T-helper 2 cell treated with Interferon-gamma antibody and Interleukin-4, amounts not matched to agents 100 ng/mL and 5 ng/mL, for 36 hours (primary cell): ENCODE data around the gene SVOPL. TPM values are rescaled to one million over a fixed set of nuclear protein-coding genes. Genes with fewer than 3 reads are reported as not detected.

Experiments used
- intact Hi-C: fragments of 100-400 bp; cut with micrococcal nuclease; formaldehyde crosslinking; loops from one replicate; pipeline ENCODE4 v1.15.1; 2023
- total RNA-seq: library from RNA; stranded (reverse); gene quantifications from 2 replicates; pipeline ENCODE4 v1.2.3, GENCODE V29; 2022

The SVOPL gene
- total RNA-seq, 1 donor from 2014 or later: 1.0 TPM

DNA sequence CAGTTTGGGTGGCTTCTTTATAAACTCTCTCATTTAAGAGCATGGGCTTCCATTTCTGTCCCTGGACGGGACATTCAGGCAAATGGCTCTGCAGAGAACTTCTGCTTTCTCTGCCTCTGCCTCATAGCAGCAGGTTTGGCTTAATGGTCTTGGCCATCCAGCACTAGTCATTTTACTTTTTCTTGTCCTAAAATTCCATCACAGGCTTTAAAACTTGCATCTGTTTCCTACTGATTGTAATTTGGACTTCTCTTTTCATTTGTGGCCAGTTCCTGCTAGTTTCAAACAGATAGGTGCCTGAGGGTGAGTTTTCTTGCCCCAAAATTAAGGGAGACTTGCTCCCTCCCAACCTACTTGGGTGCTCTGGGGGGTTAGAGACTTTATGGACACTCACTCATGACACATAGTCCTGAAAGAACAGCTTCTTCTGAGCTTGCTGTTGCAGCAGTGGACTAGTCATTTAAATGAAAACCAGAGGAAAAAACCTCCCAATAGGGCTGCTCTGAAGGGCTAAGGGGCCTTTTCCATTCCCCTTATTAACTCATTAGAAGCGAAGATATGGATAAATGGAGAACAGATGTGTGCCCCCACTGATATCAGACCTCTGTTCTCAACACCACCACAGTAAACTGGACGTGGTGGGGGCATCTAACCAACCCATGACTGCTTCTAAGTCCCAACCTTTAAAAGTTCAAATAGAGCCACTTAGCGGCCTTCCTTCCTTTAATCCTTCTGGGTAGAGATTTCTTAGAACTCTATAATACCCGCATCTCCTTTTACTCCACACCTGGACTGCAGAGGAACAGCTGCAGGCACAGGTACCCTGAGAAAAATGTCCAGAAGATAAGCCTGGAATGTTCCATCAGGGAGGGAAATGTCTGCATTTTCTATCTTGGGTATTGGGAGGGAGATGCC is 38.8 kb downstream of the SVOPL start:
- intact Hi-C loops: no loop called here

DNA sequence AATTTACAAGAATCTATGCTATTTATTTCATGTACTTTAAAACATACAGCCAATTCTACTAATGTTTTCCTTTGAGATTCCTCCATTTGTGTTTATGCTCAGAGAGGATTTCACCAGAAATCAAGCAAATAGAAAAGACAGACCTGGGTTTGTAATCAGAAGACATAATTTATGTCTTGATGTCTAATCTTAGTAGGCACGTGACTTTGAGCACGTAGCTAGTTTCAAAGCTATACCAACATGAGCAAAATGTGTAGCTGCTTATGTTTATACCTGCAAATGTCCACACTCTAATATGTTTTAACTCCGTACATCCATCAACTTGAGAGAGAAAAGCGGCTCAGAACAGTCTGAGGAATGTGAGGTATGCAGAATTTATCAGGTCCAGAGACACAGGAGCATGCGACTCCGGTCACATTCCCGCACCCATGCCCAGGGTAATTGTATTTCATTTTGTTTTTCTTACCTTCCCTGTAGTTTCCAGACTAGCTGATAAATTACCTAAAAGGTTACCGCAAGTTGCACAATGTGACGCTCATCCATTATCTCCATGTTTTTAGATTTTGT is 40.0 kb downstream of the SVOPL start:
- intact Hi-C loops: no loop called here

DNA sequence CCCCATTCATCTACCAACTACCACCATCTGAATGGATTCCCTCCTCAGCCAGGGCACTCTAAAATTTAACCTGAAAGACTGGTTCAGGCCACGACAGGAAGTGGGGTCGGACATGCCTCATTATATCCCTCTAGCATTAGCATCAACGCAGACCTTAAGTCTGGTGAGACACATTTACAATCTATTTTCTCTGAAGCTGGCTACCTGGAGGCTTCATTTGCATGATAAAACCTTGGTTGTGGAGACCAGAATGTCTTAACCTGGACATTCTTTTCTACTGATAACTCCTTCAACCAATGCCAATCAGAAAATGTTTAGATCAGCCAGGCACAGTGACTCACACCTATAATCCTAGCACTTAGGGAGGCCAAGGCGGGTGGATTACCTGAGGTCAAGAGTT is 42.3 kb downstream of the SVOPL start:
- intact Hi-C loops: no loop called here

DNA sequence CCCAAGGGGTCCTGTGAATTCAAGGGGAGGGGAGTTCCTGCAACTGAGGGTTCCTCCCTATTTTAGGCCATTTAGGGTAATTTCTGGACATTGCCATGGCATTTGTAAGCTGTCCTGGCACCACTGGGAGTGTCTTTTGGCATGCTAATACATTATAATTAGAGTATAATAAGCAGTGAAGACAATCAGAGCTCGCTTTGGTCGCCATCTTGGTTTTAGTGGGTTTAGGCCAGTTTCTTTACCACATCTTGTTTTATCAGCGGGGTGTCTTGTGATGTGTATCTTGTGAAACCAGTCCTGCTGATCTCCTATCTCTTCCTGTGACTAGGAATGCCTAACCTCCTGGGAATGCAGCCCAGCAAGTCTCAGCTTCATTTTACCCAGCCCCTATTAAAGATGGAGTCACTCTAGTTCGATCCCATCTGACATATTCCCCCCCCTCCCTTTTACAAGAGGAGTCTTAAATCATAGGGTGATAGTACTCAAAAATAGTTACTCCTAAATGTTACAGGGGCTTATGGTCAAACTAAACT is 43.2 kb downstream of the SVOPL start:
- intact Hi-C loops: no loop called here

DNA sequence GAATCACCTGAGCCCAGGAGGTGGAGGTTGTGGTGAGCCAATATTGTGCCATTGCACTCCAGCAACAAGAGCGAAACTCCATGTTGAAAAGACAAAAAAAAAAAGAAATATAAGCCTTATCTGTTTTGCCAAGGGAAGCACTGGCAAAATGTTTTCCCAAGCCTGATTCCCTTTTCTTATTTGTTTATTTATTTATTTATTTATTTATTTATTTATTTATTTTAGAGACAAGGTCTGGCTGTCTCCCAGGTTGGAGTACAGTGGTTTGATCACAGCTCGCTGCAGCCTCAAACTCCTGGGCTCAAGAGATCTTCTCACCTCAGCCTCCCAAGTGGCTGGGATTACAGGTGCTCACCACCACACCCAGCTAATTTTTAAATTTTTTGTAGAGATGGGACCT is 44.2 kb downstream of the SVOPL start:
- intact Hi-C loops: no loop called here

DNA sequence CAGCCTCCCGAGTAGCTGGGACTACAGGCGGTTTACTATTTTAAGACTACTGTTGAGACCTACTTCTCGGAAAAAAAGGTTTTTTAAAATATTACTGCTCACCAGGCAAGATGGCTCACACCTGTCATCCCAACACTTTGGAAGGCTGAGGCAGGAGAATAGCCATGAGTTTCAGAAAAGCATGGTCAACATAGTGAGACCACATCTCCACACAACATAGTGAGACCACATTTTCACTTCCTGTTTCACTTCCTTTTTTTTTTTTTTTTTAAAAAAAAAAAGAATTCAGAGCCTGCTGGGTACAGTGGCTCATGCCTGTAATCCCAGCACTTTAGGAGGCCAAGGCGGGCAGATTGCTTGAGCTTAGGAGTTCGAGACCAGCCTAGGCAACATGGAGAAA is 46.5 kb downstream of the SVOPL start:
- intact Hi-C loops: no loop called here

GRCh38 chr7:138649506-138649905 is 51.7 kb downstream of the SVOPL start:
- intact Hi-C loops: no loop called here

- intact Hi-C loops: no loop called here
Observed at GRCh38 chr7:138645284-138645683, 55.9 kb downstream of the SVOPL start.

- intact Hi-C loops: no loop called here
Observed at GRCh38 chr7:138632826-138633602, 68.1 kb downstream of the SVOPL start.

DNA sequence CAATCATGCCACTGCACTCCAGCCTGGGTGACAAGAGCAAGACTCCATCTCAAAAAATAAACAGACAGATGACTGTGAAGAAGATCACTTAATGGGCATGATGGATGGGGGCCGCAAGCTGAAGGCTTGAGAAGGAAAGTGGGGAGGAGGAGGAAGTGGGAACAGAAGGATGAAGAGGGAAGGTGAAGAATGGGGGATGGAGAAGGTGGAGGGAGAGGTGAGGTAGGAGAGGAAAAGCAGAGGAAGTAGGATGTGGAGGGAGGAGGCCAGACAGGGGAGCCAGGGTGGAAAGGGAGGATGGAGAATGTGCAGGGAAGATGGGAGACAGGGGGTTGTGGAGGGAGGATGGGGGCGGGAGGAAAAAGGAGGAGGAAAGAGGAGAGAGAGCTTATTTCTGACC is 68.8 kb downstream of the SVOPL start:
- intact Hi-C loops: no loop called here

DNA sequence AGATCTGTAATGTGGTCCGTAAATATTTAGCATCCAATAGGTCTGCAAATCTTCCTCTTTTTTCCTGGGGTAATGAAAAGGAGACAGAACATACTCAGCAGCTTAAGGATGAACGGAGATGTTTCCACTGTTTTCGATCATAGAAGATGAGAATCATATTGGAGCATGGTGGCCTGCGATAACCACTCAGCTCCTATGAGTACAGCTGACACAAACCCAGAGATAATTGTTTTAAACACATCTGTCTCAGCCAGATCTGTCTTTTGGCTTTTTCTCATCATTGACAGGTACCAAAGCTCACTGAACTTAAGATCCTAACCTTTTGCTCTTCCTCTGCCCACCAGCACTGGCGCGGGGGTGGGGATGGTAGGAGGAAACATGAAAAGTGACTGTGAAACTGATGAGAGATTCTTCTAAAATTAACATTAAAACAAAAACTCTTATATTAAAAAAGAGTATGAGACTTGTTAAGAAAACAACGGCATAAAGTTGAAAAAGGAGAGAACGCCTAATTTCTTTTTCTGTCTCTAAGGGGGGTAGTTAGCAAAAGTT is 71.0 kb downstream of the SVOPL start:
- intact Hi-C loops: no loop called here

DNA sequence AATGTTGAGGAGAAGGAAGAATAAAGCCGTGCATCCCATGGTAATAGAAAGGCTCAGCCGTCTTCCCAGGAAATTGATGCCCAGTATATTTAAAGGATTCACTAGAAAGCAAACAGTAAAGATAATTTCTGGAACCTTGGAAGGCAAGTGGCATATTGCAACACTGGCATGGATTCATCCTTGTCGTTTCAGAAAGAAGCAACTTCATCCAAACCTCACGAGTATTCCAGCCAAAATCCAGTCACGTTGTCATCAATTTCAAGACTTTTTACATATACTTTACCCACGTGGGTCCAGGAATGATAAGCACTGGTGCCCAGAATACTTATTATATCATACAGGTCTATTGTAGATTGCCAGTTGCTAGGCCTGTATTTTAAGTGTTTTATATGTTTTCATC is 73.8 kb downstream of the SVOPL start:
- intact Hi-C loops: loop anchor here (5.0 to 10.0 kb wide), 3 partner anchors 125 to 463 kb away; no protein-coding TSS in a partner anchor

- intact Hi-C loops: loop anchor here (5.0 to 10.0 kb wide), 3 partner anchors 125 to 462 kb away; no protein-coding TSS in a partner anchor
Observed at GRCh38 chr7:138626846-138627245, 74.3 kb downstream of the SVOPL start.

DNA sequence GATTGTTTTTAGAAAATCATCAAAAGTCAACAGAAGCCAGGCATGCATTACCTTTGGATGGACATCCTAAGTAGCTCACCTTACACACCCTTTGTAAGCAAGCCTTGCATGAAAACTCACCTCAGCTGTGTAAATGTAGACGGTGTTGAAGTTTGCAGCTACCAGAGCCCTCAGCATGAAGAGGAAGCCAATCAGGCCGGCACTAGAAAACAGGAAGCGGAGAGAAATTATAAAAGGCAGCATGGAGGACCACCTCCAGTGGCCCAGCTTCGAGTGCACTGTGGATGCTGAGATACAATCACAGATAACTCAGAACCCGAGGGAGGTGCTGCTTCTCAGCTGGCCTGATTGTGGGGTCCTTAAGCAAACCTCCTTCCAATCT is 75.3 kb downstream of the SVOPL start:
- intact Hi-C loops: loop anchor here (2.0 to 10.0 kb wide), 4 partner anchors 126 to 461 kb away; partner anchors contain the start of gene TRIM24

DNA sequence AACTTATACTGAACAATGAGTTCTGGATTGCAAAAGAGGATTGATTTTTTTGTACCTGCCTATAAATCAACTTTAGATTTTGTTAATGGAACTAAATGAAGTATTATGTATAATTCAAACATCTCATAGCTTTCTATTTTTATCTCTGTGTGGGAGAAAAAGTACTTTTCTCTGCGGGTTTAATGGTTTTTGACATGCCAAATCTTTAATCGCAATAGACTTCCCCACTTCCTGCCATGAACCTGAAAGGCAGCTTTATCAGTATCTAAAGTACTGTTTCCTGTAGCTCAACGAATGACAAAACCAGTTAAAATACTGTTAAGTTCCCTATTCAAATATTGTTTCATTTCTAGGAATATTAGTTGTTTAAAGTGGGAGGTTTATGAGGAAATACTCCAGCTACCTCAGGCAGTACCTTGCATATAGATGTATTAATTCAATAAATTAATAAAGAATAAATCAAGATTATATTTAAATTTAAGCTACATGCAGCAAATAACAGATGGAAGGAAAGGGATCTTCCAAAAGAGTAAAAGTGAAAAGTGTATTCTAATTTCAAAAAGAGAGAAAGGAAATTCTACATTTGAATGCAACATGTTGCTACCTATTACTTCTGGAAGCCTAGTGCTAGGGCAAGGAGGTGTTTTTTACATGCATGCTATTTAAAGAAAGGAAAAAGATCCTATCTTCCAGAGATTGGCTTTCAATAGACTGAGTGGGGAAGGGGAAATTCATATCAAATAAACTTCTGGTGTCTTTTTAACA is 75.9 kb downstream of the SVOPL start:
- intact Hi-C loops: loop anchor here (2.0 to 10.0 kb wide), 4 partner anchors 127 to 460 kb away; partner anchors contain the start of gene TRIM24

DNA sequence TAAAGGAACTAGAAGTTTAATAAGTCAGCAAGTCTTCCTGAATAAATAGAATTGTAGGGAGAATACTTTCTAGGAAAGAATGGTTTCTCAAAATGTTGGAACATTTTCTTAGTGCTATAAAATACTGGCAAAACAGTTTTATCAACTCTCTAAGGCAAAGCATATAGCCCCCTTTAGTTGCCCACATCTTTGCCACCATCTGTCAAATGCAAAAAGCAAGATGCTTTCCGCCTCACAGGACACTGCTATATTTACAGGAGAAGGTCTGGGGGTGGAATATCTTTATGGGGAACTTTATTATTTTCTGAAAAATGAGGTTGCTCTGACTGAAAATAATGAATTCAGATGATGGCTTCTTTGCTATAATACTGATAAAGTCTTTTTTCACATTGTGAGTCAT is 78.3 kb downstream of the SVOPL start:
- intact Hi-C loops: loop anchor here (10.0 kb wide), 2 partner anchors 252 to 458 kb away; no protein-coding TSS in a partner anchor

DNA sequence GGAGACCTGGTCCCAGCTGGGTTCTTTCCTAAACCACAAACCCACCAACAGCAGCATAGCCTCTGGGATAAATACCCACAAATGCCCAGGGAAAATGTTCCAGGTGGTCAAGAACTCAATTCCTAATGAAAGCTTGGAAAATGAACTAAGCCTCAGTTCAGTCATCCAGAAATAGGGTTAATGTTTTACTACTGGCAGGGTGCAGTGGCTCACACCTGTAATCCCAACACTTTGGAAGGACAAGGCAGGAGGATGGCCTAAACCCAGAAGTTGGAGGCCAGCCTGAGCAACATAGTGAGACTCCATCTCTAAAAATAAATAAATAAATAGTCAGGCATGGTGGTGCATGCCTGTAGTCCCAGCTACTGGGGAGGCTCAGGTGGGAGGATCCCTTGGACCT is 82.2 kb downstream of the SVOPL start:
- intact Hi-C loops: no loop called here

DNA sequence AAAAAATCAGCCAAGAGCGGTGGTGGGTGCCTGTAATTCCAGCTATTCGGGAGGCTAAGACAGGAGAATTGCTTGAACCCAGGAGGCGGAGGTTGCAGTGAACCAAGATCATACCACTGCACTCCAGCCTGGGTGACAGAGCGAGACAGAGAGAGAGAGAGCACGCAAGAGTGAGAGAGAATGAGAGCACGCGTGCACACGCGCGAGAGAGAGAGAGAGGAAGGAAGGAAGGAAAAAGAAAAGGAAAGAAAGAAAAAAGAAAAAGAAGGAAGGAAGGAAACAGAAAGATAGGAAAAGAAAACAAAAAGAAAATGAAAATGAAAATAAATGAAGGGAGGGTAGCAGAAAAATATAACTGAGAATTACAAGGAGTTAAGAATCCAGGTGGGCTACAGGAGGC is 82.7 kb downstream of the SVOPL start:
- intact Hi-C loops: no loop called here

- intact Hi-C loops: no loop called here
Observed at GRCh38 chr7:138616085-138616484, 85.1 kb downstream of the SVOPL start.

- intact Hi-C loops: no loop called here
Observed at GRCh38 chr7:138613630-138614029, 87.5 kb downstream of the SVOPL start.
